Measurements from ENCODE around the gene CEP72.
"Not testable (repeated sequence)": the region's sequence is repeated elsewhere in the genome, so short reads cannot be mapped to it uniquely, and the experiment has no call there.

- not testable (repeated sequence) for TF ChIP-seq CTCF, POLR2A, EP300 (IDR thresholded peaks at IDR 0.05)
These were observed 66.4 kb downstream of the CEP72 start for GRCh38 chr5:678521-678920.
